Ishikawa (cell line): ENCODE data around the gene EXD2.

ENCODE experiments used
- CEBPB ChIP-seq: IDR thresholded peaks from 2 replicates; pipeline ENCODE4 v1.6.1; 2012
- CREB1 ChIP-seq: IDR thresholded peaks from 2 replicates; pipeline ENCODE4 v1.6.1; 2012; ENCODE audit warnings: low read depth
- EGR1 ChIP-seq: IDR thresholded peaks from 2 replicates; pipeline ENCODE4 v1.6.1; 2012
- EP300 ChIP-seq: IDR thresholded peaks from 2 replicates; pipeline ENCODE4 v1.6.1; 2012; ENCODE audit warnings: borderline replicate concordance
- FOXM1 ChIP-seq: IDR thresholded peaks from 2 replicates; pipeline ENCODE4 v1.6.1; 2012; ENCODE audit warnings: low read depth, borderline replicate concordance
- MAX ChIP-seq: IDR thresholded peaks from 2 replicates; pipeline ENCODE4 v1.6.1; 2012
- NFIC ChIP-seq: IDR thresholded peaks from 2 replicates; pipeline ENCODE4 v1.6.1; 2012
- RAD21 ChIP-seq: IDR thresholded peaks from 2 replicates; pipeline ENCODE4 v1.6.1; 2012; ENCODE audit warnings: low read depth
- REST ChIP-seq: IDR thresholded peaks from 2 replicates; pipeline ENCODE4 v1.6.1; 2012; ENCODE audit warnings: low read depth, mild to moderate bottlenecking
- TAF1 ChIP-seq: IDR thresholded peaks from 2 replicates; pipeline ENCODE4 v1.6.1; 2012; ENCODE audit warnings: low read depth, mild to moderate bottlenecking
- TCF12 ChIP-seq: IDR thresholded peaks from 2 replicates; pipeline ENCODE4 v1.6.1; 2012; ENCODE audit warnings: low read depth
- TEAD4 ChIP-seq: IDR thresholded peaks from 2 replicates; pipeline ENCODE4 v1.6.1; 2012
- USF1 ChIP-seq: IDR thresholded peaks from 2 replicates; pipeline ENCODE4 v1.6.1; 2012
- YY1 ChIP-seq: IDR thresholded peaks from 2 replicates; pipeline ENCODE4 v1.6.1; 2012; ENCODE audit warnings: low read depth
- ZBTB7A ChIP-seq: IDR thresholded peaks from 2 replicates; pipeline ENCODE4 v1.6.1; 2012; ENCODE audit warnings: low read depth

The EXD2 gene

GRCh38 chr14:69263771-69264170 lies 72.5 kb downstream of the EXD2 start:
- TF ChIP-seq EP300 (no peak), EGR1 (no peak), CEBPB (no peak), MAX (no peak), USF1 (no peak), RAD21 (no peak)

GRCh38 chr14:69266572-69267345 lies 75.5 kb downstream of the EXD2 start:
- TF ChIP-seq FOXM1, result no peak
- no peak for TF ChIP-seq EGR1
- TF ChIP-seq TAF1, result no peak
- TF ChIP-seq CREB1, result no peak
- no peak for TF ChIP-seq USF1
- no peak for TF ChIP-seq ZBTB7A
- TF ChIP-seq RAD21, result no peak
- TF ChIP-seq TCF12, result no peak
- no peak for TF ChIP-seq YY1

- TF ChIP-seq RAD21, result no peak
- no peak for TF ChIP-seq TAF1
- no peak for TF ChIP-seq FOXM1
- no peak for TF ChIP-seq USF1
- TF ChIP-seq CREB1, result no peak
- no peak for TF ChIP-seq TEAD4
- TF ChIP-seq CEBPB, result no peak
- no peak for TF ChIP-seq YY1
- TF ChIP-seq EGR1, result no peak
- no peak for TF ChIP-seq ZBTB7A
These were observed 76.2 kb downstream of the EXD2 start for GRCh38 chr14:69267492-69267891.

- TF ChIP-seq YY1 (no peak), REST (no peak), USF1 (no peak)
These were observed 76.9 kb downstream of the EXD2 start for GRCh38 chr14:69268223-69268622.

GRCh38 chr14:69268763-69269162 lies 77.5 kb downstream of the EXD2 start:
- no peak for TF ChIP-seq NFIC
- no peak for TF ChIP-seq USF1
- TF ChIP-seq RAD21, result no peak
- no peak for TF ChIP-seq YY1
- no peak for TF ChIP-seq CREB1
- no peak for TF ChIP-seq CEBPB
- no peak for TF ChIP-seq EP300
- TF ChIP-seq MAX, result no peak
- no peak for TF ChIP-seq EGR1
- TF ChIP-seq TAF1, result no peak
- no peak for TF ChIP-seq TEAD4
- TF ChIP-seq REST, result no peak
- no peak for TF ChIP-seq TCF12
- no peak for TF ChIP-seq ZBTB7A
- no peak for TF ChIP-seq FOXM1

GRCh38 chr14:69269381-69269780 lies 78.1 kb downstream of the EXD2 start:
- TF ChIP-seq MAX, result no peak
- TF ChIP-seq RAD21, result no peak
- no peak for TF ChIP-seq FOXM1
- TF ChIP-seq YY1, result no peak
- no peak for TF ChIP-seq USF1
- TF ChIP-seq ZBTB7A, result no peak
- no peak for TF ChIP-seq CREB1
- TF ChIP-seq TEAD4, result no peak
